Caco-2 (cell line): Measurements from ENCODE around the gene PSMD13. TPM values are rescaled to one million over a fixed set of nuclear protein-coding genes. Genes with fewer than 3 reads are reported as not detected.
A peak's percentile ranks its signal among the peaks of the same experiment; 100 is the strongest.
"Not testable (repeated sequence)": the region's sequence is repeated elsewhere in the genome, so short reads cannot be mapped to it uniquely, and the experiment has no call there.

Experiments used
- BruUV-seq: library from RNA; stranded (reverse); fragments of 400-500 nt; replicated peaks from 2 replicates; lab custom pipeline; 2021; lab: Mats Ljungman, UMichigan
- CTCF ChIA-PET: fragments of 300-600 bp; sonication (Branson Sonifier 250); formaldehyde crosslinking; loops from one replicate; lab custom pipeline; 2022; ENCODE audit warnings: antibody characterized with exemption; lab: Charles Lee
- POLR2A ChIA-PET: fragments of 300-600 bp; sonication (Branson Sonifier 250); formaldehyde crosslinking; loops from one replicate; lab custom pipeline; 2022; ENCODE audit warnings: antibody characterized with exemption; lab: Charles Lee
- DNase-seq, 2 experiments: peaks; one replicate each; pipeline versions ENCODE4 v3.0.0 to v3.0.0-alpha.2; 2020 to 2022
- H3K27me3 ChIP-seq: replicated peaks from 2 replicates; pipeline ENCODE4 v1.6.0; 2011; ENCODE audit warnings: low read length; ENCODE audit not compliant: control insufficient read depth, insufficient read depth
- H3K36me3 ChIP-seq: 2 replicates; pipeline ENCODE4 v1.5.1; 2011; ENCODE audit warnings: low read length; ENCODE audit not compliant: control insufficient read depth, insufficient read depth
- H3K4me1 ChIP-seq: fragments of 250-450 bp; sonication (Bioruptor Pico); 2 replicates; pipeline ENCODE4 v1.5.1; 2020; ENCODE audit warnings: mild to moderate bottlenecking
- H3K4me3 ChIP-seq: 2 replicates; pipeline ENCODE4 v1.5.1; 2011; ENCODE audit warnings: low read depth, mild to moderate bottlenecking, control low read depth, low read length
- H3K9me3 ChIP-seq: fragments of 250-450 bp; sonication (Bioruptor Pico); 2 replicates; pipeline ENCODE4 v1.5.1; 2020; ENCODE audit warnings: mild to moderate bottlenecking, moderate library complexity
- H3K27ac Mint-ChIP-seq: one replicate; pipeline ENCODE4 v1.8.0; 2022; ENCODE audit warnings: mixed read lengths; ENCODE audit not compliant: unreplicated experiment
- H3K27me3 Mint-ChIP-seq: one replicate; pipeline ENCODE4 v1.8.0; 2022; ENCODE audit warnings: mixed read lengths; ENCODE audit not compliant: insufficient read depth, unreplicated experiment
- H3K36me3 Mint-ChIP-seq: one replicate; pipeline ENCODE4 v1.8.0; 2022; ENCODE audit warnings: mild to moderate bottlenecking, mixed read lengths; ENCODE audit not compliant: insufficient read depth, unreplicated experiment
- H3K4me1 Mint-ChIP-seq: one replicate; pipeline ENCODE4 v1.8.0; 2022; ENCODE audit warnings: low read depth, mixed read lengths; ENCODE audit not compliant: unreplicated experiment
- H3K4me3 Mint-ChIP-seq: one replicate; pipeline ENCODE4 v1.8.0; 2022; ENCODE audit warnings: mild to moderate bottlenecking, moderate library complexity, mixed read lengths; ENCODE audit not compliant: unreplicated experiment
- H3K9me3 Mint-ChIP-seq: one replicate; pipeline ENCODE4 v1.8.0; 2022; ENCODE audit warnings: mixed read lengths; ENCODE audit not compliant: unreplicated experiment
- intact Hi-C: fragments of 100-400 bp; cut with micrococcal nuclease; formaldehyde crosslinking; loops from one replicate; pipeline ENCODE4 v1.10.0; 2022; ENCODE audit not compliant: unreplicated experiment
- total RNA-seq: library from RNA; stranded (reverse); gene quantifications from 2 replicates; pipeline ENCODE4 v1.2.3, GENCODE V29; 2022
- TF ChIP-seq, protein P1 (sequence below), 2 experiments: fragments of 200-600 bp in 1 of 2; IDR thresholded peaks; 1 replicate in 1 of 2; 2 replicates in 1 of 2; pipeline versions ENCODE4 v1.5.1 to v1.8.0; 2011 to 2022; ENCODE audit warnings: antibody characterized with exemption in 1 of 2, control low read depth in 1 of 2, inconsistent platforms in 1 of 2, low read depth in 1 of 2, low read length in 1 of 2, mild to moderate bottlenecking in 1 of 2, moderate library complexity in 1 of 2; ENCODE audit not compliant: insufficient read depth in 1 of 2, severe bottlenecking in 1 of 2, unreplicated experiment in 1 of 2

Gene PSMD13
- total RNA-seq, 1 experiment from 2014 or later = 172 TPM

DNA sequence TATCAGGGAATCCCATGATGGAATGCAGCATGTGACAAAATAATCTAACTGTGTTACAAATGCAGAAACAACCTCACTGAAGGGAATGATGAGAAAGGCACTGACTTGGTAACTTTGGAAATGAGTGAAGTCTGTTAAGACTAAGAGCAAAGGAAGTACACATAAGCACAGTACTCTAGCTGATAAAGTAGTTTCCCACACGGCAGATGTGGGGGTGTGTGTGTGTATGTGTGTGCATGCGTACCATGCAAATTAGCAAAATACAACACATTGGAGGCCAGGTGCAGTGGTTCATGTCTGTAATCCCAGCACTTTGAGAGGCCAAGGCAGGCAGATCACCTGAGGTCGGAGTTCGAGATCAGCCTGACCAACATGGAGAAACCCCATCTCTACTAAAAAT is 24.8 kb downstream of the PSMD13 start:
- Histone ChIP-seq H3K27me3 (no peaks in the 10 kb centered on the region), H3K9me3 (peaks cover 6% of the 10 kb centered on the region), H3K4me3 (no peak overlapping the region), H3K4me1 (no peaks in the 10 kb centered on the region), H3K36me3 (no peaks in the 10 kb centered on the region)
- intact Hi-C loops = no loop called here
- Mint-ChIP-seq H3K4me3 (no peak overlapping the region), H3K36me3 (peaks cover 6% of the 10 kb centered on the region), H3K27me3 (no peaks in the 10 kb centered on the region), H3K4me1 (no peaks in the 10 kb centered on the region), H3K9me3 (peaks cover 16% of the 10 kb centered on the region), H3K27ac (no peak overlapping the region)
- no TSS peak for BruUV-seq
- CTCF ChIA-PET = interaction anchor here (0.6 kb wide), 1 partner anchor 13 kb away, joined by 3 read pairs; no protein-coding TSS in a partner anchor
- TF ChIP-seq, protein P1, sequence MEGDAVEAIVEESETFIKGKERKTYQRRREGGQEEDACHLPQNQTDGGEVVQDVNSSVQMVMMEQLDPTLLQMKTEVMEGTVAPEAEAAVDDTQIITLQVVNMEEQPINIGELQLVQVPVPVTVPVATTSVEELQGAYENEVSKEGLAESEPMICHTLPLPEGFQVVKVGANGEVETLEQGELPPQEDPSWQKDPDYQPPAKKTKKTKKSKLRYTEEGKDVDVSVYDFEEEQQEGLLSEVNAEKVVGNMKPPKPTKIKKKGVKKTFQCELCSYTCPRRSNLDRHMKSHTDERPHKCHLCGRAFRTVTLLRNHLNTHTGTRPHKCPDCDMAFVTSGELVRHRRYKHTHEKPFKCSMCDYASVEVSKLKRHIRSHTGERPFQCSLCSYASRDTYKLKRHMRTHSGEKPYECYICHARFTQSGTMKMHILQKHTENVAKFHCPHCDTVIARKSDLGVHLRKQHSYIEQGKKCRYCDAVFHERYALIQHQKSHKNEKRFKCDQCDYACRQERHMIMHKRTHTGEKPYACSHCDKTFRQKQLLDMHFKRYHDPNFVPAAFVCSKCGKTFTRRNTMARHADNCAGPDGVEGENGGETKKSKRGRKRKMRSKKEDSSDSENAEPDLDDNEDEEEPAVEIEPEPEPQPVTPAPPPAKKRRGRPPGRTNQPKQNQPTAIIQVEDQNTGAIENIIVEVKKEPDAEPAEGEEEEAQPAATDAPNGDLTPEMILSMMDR (IDR thresholded peaks at IDR 0.05; ENCODE audit: insufficient read depth in 1 of 2, low read depth in 1 of 2, low read length in 1 of 2, severe bottlenecking in 1 of 2, unreplicated experiment in 1 of 2) = no peak
- DNase-seq = no peak
- POLR2A ChIA-PET = no interaction called here

DNA sequence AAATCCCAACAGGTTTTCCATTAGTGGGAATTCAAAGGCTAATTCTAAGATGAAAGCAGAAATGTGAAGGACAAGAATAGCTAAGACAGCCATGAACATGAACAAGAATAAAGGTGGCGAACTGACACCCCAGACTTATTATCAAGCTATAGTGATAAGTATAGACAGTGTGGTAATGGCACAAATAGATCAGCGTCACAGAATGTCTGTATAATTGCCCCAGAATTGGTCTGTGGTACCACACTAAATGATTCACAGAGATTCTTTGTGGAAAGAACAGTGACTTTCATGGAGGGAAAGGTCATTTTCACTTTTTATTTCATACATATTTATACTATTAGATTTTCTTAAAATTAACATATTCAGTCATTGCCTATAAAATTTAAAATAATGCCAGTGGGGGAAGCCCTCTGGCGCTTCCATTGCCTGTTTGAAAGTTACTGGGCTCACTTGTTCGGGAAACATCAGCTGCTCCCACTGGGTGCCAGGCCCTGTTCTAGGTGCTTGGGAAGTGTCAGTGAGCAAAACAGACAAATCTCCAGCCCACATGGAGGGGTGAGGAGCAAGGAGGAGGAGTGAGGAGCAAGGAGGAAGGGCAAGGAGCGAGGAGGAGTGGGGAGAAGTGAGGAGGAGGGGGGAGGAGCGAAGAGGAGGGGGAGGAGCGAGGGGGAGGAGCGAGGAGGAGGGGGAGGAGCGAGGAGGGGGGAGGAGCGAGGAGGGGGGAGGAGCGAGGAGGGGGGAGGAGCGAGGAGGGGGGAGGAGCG is 30.1 kb downstream of the PSMD13 start:
- peaks cover 1% of the 10 kb centered on the region for H3K9me3 Mint-ChIP-seq
- peak overlapping the region; percentile 70 for H3K27ac Mint-ChIP-seq
- no peaks in the 10 kb centered on the region for H3K4me1 Mint-ChIP-seq
- Histone ChIP-seq H3K36me3 (no peaks in the 10 kb centered on the region), H3K4me3 (no peak overlapping the region), H3K4me1 (peaks cover 5% of the 10 kb centered on the region; the same call in 1 of the 2 replicates), H3K9me3 (peaks cover 6% of the 10 kb centered on the region), H3K27me3 (no peaks in the 10 kb centered on the region)
- DNase-seq = no peak
- H3K4me3 Mint-ChIP-seq = peak overlapping the region; percentile 49
- intact Hi-C loops = no loop called here
- BruUV-seq = no TSS peak
- H3K27me3 Mint-ChIP-seq = peaks cover 3% of the 10 kb centered on the region
- ChIA-PET CTCF (no interaction called here), POLR2A (no interaction called here)
- TF ChIP-seq, protein P1 (IDR thresholded peaks at IDR 0.05; ENCODE audit: insufficient read depth in 1 of 2, low read depth in 1 of 2, low read length in 1 of 2, severe bottlenecking in 1 of 2, unreplicated experiment in 1 of 2) = no peak
- H3K36me3 Mint-ChIP-seq = peaks cover 6% of the 10 kb centered on the region

DNA sequence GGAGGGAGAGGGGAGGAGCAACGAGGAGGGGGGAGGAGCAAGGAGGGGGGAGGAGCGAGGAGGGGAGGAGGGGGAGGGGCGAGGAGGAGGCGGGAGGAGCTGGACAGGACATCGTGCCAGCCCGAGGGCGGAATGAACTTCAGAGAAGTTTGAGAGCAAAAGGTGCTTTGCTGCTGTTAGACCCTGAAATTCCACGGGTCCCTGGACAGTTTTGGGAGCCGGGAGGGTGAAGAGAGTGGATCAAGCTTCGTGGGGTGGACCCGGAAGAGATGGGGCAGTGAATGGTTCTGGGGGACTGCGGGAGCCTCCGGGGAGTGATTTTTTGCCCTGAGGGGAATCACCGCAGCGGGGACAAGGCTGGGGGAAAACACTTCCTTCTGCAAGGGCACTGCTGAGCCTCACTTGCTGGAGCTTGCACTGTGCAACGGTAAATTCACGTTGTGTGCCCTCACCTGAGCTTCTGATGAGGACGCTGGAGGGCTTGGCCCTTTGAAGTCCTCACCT is 30.8 kb downstream of the PSMD13 start:
- peak overlapping the region; percentile 49 for H3K4me3 Mint-ChIP-seq
- DNase-seq = peak in 1 of 2 experiments; percentile 48
- peak overlapping the region; percentile 70 for H3K27ac Mint-ChIP-seq
- intact Hi-C loops = no loop called here
- H3K27me3 Mint-ChIP-seq = peaks cover 3% of the 10 kb centered on the region
- H3K36me3 Mint-ChIP-seq = peaks cover 6% of the 10 kb centered on the region
- no TSS peak for BruUV-seq
- no peaks in the 10 kb centered on the region for H3K36me3 ChIP-seq
- ChIA-PET POLR2A (no interaction called here), CTCF (interaction anchor here (0.6 kb wide), 1 partner anchor 13 kb away, joined by 3 read pairs; no protein-coding TSS in a partner anchor)
- H3K27me3 ChIP-seq = no peaks in the 10 kb centered on the region
- H3K9me3 ChIP-seq = peaks cover 6% of the 10 kb centered on the region
- H3K4me1 ChIP-seq = peaks cover 5% of the 10 kb centered on the region; the same call in 1 of the 2 replicates
- no peak overlapping the region for H3K4me3 ChIP-seq
- TF ChIP-seq, protein P1 (IDR thresholded peaks at IDR 0.05; ENCODE audit: insufficient read depth in 1 of 2, low read depth in 1 of 2, low read length in 1 of 2, severe bottlenecking in 1 of 2, unreplicated experiment in 1 of 2) = no peak
- no peaks in the 10 kb centered on the region for H3K9me3 Mint-ChIP-seq
- H3K4me1 Mint-ChIP-seq = no peaks in the 10 kb centered on the region

DNA sequence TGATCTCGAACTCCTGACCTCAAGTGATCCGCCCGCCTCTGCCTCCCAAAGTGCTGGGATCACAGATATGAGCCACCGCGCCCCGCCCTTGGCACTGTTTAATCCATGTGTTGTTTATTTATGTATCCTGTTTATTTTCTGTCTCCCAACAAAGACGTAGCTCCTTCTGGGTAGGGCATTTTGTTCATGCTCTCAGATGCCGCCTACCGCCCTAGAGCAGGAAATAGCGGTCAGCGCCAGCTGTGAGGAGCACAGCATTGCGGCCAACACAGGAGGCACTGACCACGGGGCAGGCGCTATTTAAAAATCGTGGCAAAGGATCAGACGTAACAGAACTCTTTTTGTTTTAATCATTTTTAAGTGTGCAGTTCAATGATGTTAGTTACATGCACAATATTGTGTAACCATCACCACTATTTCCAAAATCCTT is 32.0 kb downstream of the PSMD13 start:
- H3K27me3 ChIP-seq, H3K4me3 ChIP-seq, H3K27me3 Mint-ChIP-seq, H3K36me3 Mint-ChIP-seq, H3K9me3 Mint-ChIP-seq, BruUV-seq, H3K27ac Mint-ChIP-seq, H3K4me1 ChIP-seq, H3K9me3 ChIP-seq, DNase-seq, H3K4me1 Mint-ChIP-seq, H3K36me3 ChIP-seq, POLR2A ChIA-PET, intact Hi-C loops, CTCF ChIA-PET, H3K4me3 Mint-ChIP-seq: not testable (repeated sequence)
